Activated CD4-positive, alpha-beta T cell treated with anti-CD3 and anti-CD28 coated beads, Interleukin-2, amount 10 ng/mL, durations not matched to agents 7 days and 5 days (primary cell): ENCODE data around the gene HYDIN. TPM values are rescaled to one million over a fixed set of nuclear protein-coding genes. Genes with fewer than 3 reads are reported as not detected.

Source experiments
- CTCF ChIA-PET: fragments of 350-600 bp; sonication (Branson Sonifier 250); formaldehyde crosslinking; loops from one replicate; lab custom pipeline; 2021; ENCODE audit warnings: antibody characterized with exemption; lab: Charles Lee
- POLR2A ChIA-PET: fragments of 350-600 bp; sonication (Branson Sonifier 250); formaldehyde crosslinking; loops from one replicate; lab custom pipeline; 2021; ENCODE audit warnings: antibody characterized with exemption; lab: Charles Lee
- DNase-seq: peaks from one replicate; pipeline ENCODE4 v3.0.0-alpha.2; 2020
- H3K27ac Mint-ChIP-seq: one replicate; pipeline ENCODE4 v1.8.0; 2021; ENCODE audit warnings: mild to moderate bottlenecking, moderate library complexity, mixed read lengths
- H3K27me3 Mint-ChIP-seq: one replicate; pipeline ENCODE4 v1.8.0; 2021; ENCODE audit warnings: mixed read lengths
- H3K36me3 Mint-ChIP-seq: one replicate; pipeline ENCODE4 v1.8.0; 2021; ENCODE audit warnings: low read depth, mixed read lengths
- H3K4me1 Mint-ChIP-seq: one replicate; pipeline ENCODE4 v1.8.0; 2021; ENCODE audit warnings: mixed read lengths
- H3K4me3 Mint-ChIP-seq: one replicate; pipeline ENCODE4 v1.8.0; 2021; ENCODE audit warnings: mild to moderate bottlenecking, moderate library complexity, mixed read lengths
- H3K9me3 Mint-ChIP-seq: one replicate; pipeline ENCODE4 v1.8.0; 2021; ENCODE audit warnings: mixed read lengths
- total RNA-seq, 2 experiments: library from RNA; stranded (reverse); gene quantifications; one replicate each; pipeline ENCODE4 v1.2.3, GENCODE V29; 2021

HYDIN gene
- total RNA-seq, 2 experiments from 2014 or later: not detected

- no peaks in the 10 kb centered on the region for H3K27me3 Mint-ChIP-seq
- peaks cover 9% of the 10 kb centered on the region for H3K4me1 Mint-ChIP-seq
- no peak overlapping the region for H3K4me3 Mint-ChIP-seq
- ChIA-PET CTCF (interaction anchor here (1.5 kb wide), 1 partner anchor 23 kb away, joined by 3 read pairs; no protein-coding TSS in a partner anchor), POLR2A (interaction anchor here (0.5 kb wide), 1 partner anchor 9 kb away, joined by 6 read pairs; no protein-coding TSS in a partner anchor)
- H3K36me3 Mint-ChIP-seq: no peaks in the 10 kb centered on the region
- H3K27ac Mint-ChIP-seq: no peak overlapping the region
- no peak for DNase-seq
- no peaks in the 10 kb centered on the region for H3K9me3 Mint-ChIP-seq
Measured at GRCh38 chr16:70793851-70794502, 436.5 kb downstream of the HYDIN start.

- no peaks in the 10 kb centered on the region for H3K9me3 Mint-ChIP-seq
- CTCF ChIA-PET: interaction anchor here (1.2 kb wide), 1 partner anchor 20 kb away, joined by 3 read pairs; no protein-coding TSS in a partner anchor
Measured at GRCh38 chr16:70790815-70791214, 439.7 kb downstream of the HYDIN start.

GRCh38 chr16:70789595-70790447 lies 440.7 kb downstream of the HYDIN start:
- no peaks in the 10 kb centered on the region for H3K4me1 Mint-ChIP-seq
- ChIA-PET CTCF (interaction anchor here (0.7 to 1.2 kb wide), 2 partner anchors 19 to 20 kb away, joined by 3 read pairs; no protein-coding TSS in a partner anchor), POLR2A (no interaction called here)
- no peak overlapping the region for H3K4me3 Mint-ChIP-seq
- no peak overlapping the region for H3K27ac Mint-ChIP-seq
- peaks cover 5% of the 10 kb centered on the region for H3K36me3 Mint-ChIP-seq
- no peaks in the 10 kb centered on the region for H3K27me3 Mint-ChIP-seq
- no peaks in the 10 kb centered on the region for H3K9me3 Mint-ChIP-seq
- no peak for DNase-seq

More at GRCh38 chr16:70790815-70791214, 439.7 kb downstream of the HYDIN start:
- POLR2A ChIA-PET: no interaction called here
- no peak for DNase-seq
- Mint-ChIP-seq H3K4me3 (no peak overlapping the region), H3K4me1 (peaks cover 3% of the 10 kb centered on the region), H3K27me3 (no peaks in the 10 kb centered on the region), H3K27ac (no peak overlapping the region), H3K36me3 (no peaks in the 10 kb centered on the region)

GRCh38 chr16:70788668-70789594 lies 441.6 kb downstream of the HYDIN start:
- Mint-ChIP-seq H3K36me3 (peaks cover 8% of the 10 kb centered on the region), H3K4me3 (no peak overlapping the region)
- DNase-seq: no peak

GRCh38 chr16:70786020-70786755 lies 444.3 kb downstream of the HYDIN start:
- ChIA-PET POLR2A (no interaction called here), CTCF (no interaction called here)
- Mint-ChIP-seq H3K27ac (no peak overlapping the region), H3K4me1 (no peaks in the 10 kb centered on the region), H3K9me3 (no peaks in the 10 kb centered on the region), H3K36me3 (peaks cover 32% of the 10 kb centered on the region), H3K4me3 (no peak overlapping the region), H3K27me3 (no peaks in the 10 kb centered on the region)
- no peak for DNase-seq

More at GRCh38 chr16:70788668-70789594, 441.6 kb downstream of the HYDIN start:
- Mint-ChIP-seq H3K27me3 (no peaks in the 10 kb centered on the region), H3K9me3 (no peaks in the 10 kb centered on the region), H3K4me1 (no peaks in the 10 kb centered on the region), H3K27ac (no peak overlapping the region)
- POLR2A ChIA-PET: no interaction called here
- CTCF ChIA-PET: interaction anchor here (0.7 kb wide), 1 partner anchor 21 kb away, joined by 3 read pairs; no protein-coding TSS in a partner anchor

GRCh38 chr16:70784692-70785555 lies 445.6 kb downstream of the HYDIN start:
- CTCF ChIA-PET: interaction anchor here (1.4 to 1.8 kb wide), 2 partner anchors 14 to 47 kb away, joined by 5 to 10 read pairs; no protein-coding TSS in a partner anchor
- no peaks in the 10 kb centered on the region for H3K9me3 Mint-ChIP-seq
- no peak overlapping the region for H3K27ac Mint-ChIP-seq
- H3K4me1 Mint-ChIP-seq: no peaks in the 10 kb centered on the region
- H3K4me3 Mint-ChIP-seq: no peak overlapping the region
- no peak for DNase-seq
- no peaks in the 10 kb centered on the region for H3K27me3 Mint-ChIP-seq
- POLR2A ChIA-PET: interaction anchor here (0.5 kb wide), 1 partner anchor 542 kb away, joined by 17 read pairs; no protein-coding TSS in a partner anchor
- H3K36me3 Mint-ChIP-seq: peaks cover 45% of the 10 kb centered on the region

GRCh38 chr16:70782237-70782636 lies 448.3 kb downstream of the HYDIN start:
- CTCF ChIA-PET: interaction anchor here (1.8 kb wide), 1 partner anchor 12 kb away, joined by 8 read pairs; no protein-coding TSS in a partner anchor
- POLR2A ChIA-PET: no interaction called here
- H3K4me3 Mint-ChIP-seq: no peak overlapping the region
- no peaks in the 10 kb centered on the region for H3K4me1 Mint-ChIP-seq
- peaks cover 49% of the 10 kb centered on the region for H3K36me3 Mint-ChIP-seq
- no peak for DNase-seq
- no peaks in the 10 kb centered on the region for H3K9me3 Mint-ChIP-seq
- no peaks in the 10 kb centered on the region for H3K27me3 Mint-ChIP-seq
- no peak overlapping the region for H3K27ac Mint-ChIP-seq

- no peaks in the 10 kb centered on the region for H3K9me3 Mint-ChIP-seq
- peaks cover 49% of the 10 kb centered on the region for H3K36me3 Mint-ChIP-seq
- no peak for DNase-seq
- no peak overlapping the region for H3K27ac Mint-ChIP-seq
- ChIA-PET CTCF (interaction anchor here (1.8 kb wide), 1 partner anchor 11 kb away, joined by 8 read pairs; no protein-coding TSS in a partner anchor), POLR2A (no interaction called here)
- H3K4me3 Mint-ChIP-seq: no peak overlapping the region
- H3K4me1 Mint-ChIP-seq: no peaks in the 10 kb centered on the region
- no peaks in the 10 kb centered on the region for H3K27me3 Mint-ChIP-seq
Measured at GRCh38 chr16:70781800-70782199, 448.7 kb downstream of the HYDIN start.

- Mint-ChIP-seq H3K4me1 (no peaks in the 10 kb centered on the region), H3K36me3 (peaks cover 49% of the 10 kb centered on the region), H3K27ac (no peak overlapping the region), H3K27me3 (no peaks in the 10 kb centered on the region), H3K9me3 (no peaks in the 10 kb centered on the region), H3K4me3 (no peak overlapping the region)
- POLR2A ChIA-PET: no interaction called here
- DNase-seq: no peak
- CTCF ChIA-PET: interaction anchor here (1.5 to 1.8 kb wide), 2 partner anchors 10 kb away, joined by 8 read pairs; no protein-coding TSS in a partner anchor
Measured at GRCh38 chr16:70780546-70780945, 450.0 kb downstream of the HYDIN start.

GRCh38 chr16:70779361-70779760 lies 451.2 kb downstream of the HYDIN start:
- Mint-ChIP-seq H3K27ac (no peak overlapping the region), H3K36me3 (peaks cover 41% of the 10 kb centered on the region), H3K9me3 (no peaks in the 10 kb centered on the region), H3K4me3 (no peak overlapping the region), H3K27me3 (no peaks in the 10 kb centered on the region), H3K4me1 (no peaks in the 10 kb centered on the region)
- no peak for DNase-seq
- POLR2A ChIA-PET: no interaction called here
- CTCF ChIA-PET: interaction anchor here (0.8 to 1.5 kb wide), 2 partner anchors 9 to 79 kb away, joined by 3 to 8 read pairs; no protein-coding TSS in a partner anchor

- ChIA-PET CTCF (interaction anchor here (1.7 kb wide), 1 partner anchor 10 kb away, joined by 4 read pairs; no protein-coding TSS in a partner anchor), POLR2A (no interaction called here)
- Mint-ChIP-seq H3K27ac (no peak overlapping the region), H3K4me1 (no peaks in the 10 kb centered on the region), H3K4me3 (no peak overlapping the region), H3K9me3 (no peaks in the 10 kb centered on the region), H3K36me3 (peaks cover 41% of the 10 kb centered on the region), H3K27me3 (no peaks in the 10 kb centered on the region)
- no peak for DNase-seq
Measured at GRCh38 chr16:70778901-70779309, 451.6 kb downstream of the HYDIN start.
